Central memory CD8-positive, alpha-beta T cell (primary cell): ENCODE data around the gene THAP3.

Experiments used
- ATAC-seq: fragments of 150-1000 bp; cut with Tn5 transposase; replicated peaks from 2 replicates; pipeline ENCODE4 v1.10.0; 2022; ENCODE audit warnings: mild to moderate bottlenecking, moderate FRiP score, moderate number of reproducible peaks; ENCODE audit not compliant: poor library complexity, severe bottlenecking; ENCODE audit errors: extremely low read depth
- DNase-seq, 2 donors: peaks; one replicate each; pipeline ENCODE4 v3.0.0; 2021; ENCODE audit warnings: low spot score in 2 of 2
- H3K27ac Mint-ChIP-seq: one replicate; pipeline ENCODE4 v1.8.0; 2022; ENCODE audit warnings: low read depth, mild to moderate bottlenecking, moderate library complexity, mixed read lengths
- H3K27me3 Mint-ChIP-seq: one replicate; pipeline ENCODE4 v1.8.0; 2022; ENCODE audit warnings: mixed read lengths
- H3K36me3 Mint-ChIP-seq: one replicate; pipeline ENCODE4 v1.8.0; 2022; ENCODE audit warnings: mild to moderate bottlenecking, moderate library complexity, mixed read lengths; ENCODE audit not compliant: insufficient read depth
- H3K4me1 Mint-ChIP-seq: one replicate; pipeline ENCODE4 v1.8.0; 2022; ENCODE audit warnings: mixed read lengths
- H3K4me3 Mint-ChIP-seq: one replicate; pipeline ENCODE4 v1.8.0; 2022; ENCODE audit warnings: mild to moderate bottlenecking, moderate library complexity, mixed read lengths
- H3K9me3 Mint-ChIP-seq: one replicate; pipeline ENCODE4 v1.8.0; 2022; ENCODE audit warnings: mixed read lengths

The THAP3 gene, protein sequence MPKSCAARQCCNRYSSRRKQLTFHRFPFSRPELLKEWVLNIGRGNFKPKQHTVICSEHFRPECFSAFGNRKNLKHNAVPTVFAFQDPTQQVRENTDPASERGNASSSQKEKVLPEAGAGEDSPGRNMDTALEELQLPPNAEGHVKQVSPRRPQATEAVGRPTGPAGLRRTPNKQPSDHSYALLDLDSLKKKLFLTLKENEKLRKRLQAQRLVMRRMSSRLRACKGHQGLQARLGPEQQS

DNA sequence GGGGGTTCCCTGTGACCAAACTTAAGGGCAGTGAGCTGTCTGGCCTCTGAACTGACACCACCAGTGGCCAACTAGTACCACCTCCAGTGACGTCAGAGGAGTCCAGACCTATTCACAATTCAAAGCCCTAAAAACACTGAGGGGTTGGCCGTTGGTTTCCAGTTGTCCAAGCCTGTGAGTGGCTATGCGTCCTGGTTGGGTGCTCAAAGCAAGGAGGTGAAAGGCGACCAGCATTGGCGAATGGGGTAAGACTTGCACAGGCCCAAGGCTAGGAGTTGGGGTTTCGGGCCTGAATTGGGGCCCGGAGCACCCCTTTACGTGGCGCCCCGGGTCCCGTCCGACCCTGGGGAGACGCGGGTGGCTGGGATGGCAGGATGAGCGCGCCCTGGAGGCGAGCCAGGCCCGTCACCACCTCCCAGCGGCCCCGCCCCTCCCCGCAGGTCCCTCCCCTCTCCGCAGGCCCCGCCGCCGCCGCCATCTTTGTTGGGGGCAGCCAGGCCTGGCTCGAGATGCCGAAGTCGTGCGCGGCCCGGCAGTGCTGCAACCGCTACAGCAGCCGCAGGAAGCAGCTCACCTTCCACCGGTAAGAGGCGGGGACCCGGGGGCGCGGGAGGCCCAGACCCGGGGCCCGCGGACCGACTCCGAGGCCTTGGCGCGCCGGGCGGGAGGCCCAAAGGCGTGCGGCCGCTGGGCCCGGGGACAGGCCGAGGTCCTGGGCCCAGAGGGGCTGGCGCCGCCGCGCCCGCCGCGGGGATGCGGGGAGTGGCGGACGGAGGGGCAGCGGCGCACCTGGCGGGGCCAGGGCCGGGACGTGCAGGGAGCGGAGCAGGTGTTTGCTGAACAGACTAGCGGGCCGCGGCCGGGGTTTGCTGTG lies at the start of gene THAP3:
TSS of gene THAP3 (plus strand) at position 159 of the 874 bp plus-strand sequence. CDS start at position 510, 351 bp downstream.
- Mint-ChIP-seq H3K4me1 (peaks cover 30% of the 10 kb centered on the region), H3K9me3 (no peaks in the 10 kb centered on the region), H3K27ac (peak within 1 kb of the TSS; percentile 81), H3K27me3 (no peaks in the 10 kb centered on the region), H3K4me3 (peak within 1 kb of the TSS; percentile 87), H3K36me3 (peaks cover 22% of the 10 kb centered on the region)
- ATAC-seq, result peak; percentile 97
- peak; percentile 75 to 76 for DNase-seq

DNA sequence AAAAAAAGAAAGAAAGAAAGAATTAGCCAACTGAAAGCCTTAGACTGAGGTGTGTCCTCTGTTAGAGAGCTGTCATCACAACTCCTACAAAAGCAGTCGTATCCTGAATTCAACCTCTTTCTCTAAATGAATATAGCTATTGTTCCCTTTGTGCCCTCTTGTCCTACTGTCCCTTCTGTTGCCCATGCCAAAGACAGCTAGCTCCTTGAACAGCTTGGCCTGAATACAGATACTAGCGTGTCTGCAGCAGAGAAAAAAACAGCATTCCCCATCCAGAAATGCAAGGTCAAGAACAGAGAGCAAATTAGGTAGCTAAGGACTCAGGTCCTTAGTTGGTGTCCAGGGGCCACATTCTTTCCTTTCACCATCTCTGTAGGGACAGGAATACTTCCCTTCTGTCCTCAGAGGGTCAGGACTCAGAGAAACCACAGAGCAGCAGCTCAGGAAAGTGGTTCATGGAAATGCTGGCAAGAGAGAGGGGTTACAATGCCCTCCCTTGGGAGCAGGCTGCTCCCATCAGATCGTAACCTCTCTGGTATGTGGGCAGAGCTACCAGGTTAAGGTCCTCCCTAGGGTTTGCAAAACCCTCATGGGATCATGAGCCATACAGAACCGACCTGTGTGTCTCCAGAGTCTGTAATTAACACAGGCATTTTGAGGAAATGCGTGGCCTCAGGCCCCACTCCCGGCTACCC lies 46.7 kb upstream of the THAP3 start:
- Mint-ChIP-seq H3K9me3 (no peaks in the 10 kb centered on the region), H3K36me3 (peaks cover 10% of the 10 kb centered on the region), H3K27ac (peak overlapping the region; percentile 97), H3K4me1 (peaks cover 36% of the 10 kb centered on the region), H3K4me3 (no peak overlapping the region), H3K27me3 (no peaks in the 10 kb centered on the region)
- ATAC-seq, result no peak
- no peak for DNase-seq

DNA sequence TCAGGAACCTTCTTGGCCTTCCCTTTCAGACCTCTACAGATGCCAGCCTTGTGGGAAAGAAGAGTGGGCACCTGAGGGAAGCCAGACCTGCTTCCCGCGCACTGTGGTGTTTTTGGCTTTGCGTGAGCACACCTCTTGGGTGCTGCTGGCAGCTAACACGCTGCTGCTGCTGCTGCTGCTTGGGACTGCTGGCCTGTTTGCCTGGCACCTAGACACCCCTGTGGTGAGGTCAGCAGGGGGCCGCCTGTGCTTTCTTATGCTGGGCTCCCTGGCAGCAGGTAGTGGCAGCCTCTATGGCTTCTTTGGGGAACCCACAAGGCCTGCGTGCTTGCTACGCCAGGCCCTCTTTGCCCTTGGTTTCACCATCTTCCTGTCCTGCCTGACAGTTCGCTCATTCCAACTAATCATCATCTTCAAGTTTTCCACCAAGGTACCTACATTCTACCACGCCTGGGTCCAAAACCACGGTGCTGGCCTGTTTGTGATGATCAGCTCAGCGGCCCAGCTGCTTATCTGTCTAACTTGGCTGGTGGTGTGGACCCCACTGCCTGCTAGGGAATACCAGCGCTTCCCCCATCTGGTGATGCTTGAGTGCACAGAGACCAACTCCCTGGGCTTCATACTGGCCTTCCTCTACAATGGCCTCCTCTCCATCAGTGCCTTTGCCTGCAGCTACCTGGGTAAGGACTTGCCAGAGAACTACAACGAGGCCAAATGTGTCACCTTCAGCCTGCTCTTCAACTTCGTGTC lies 45.9 kb upstream of the THAP3 start:
- Mint-ChIP-seq H3K27me3 (no peaks in the 10 kb centered on the region), H3K27ac (peak overlapping the region; percentile 97), H3K36me3 (peaks cover 11% of the 10 kb centered on the region), H3K4me3 (peak overlapping the region; percentile 96), H3K4me1 (peaks cover 36% of the 10 kb centered on the region), H3K9me3 (no peaks in the 10 kb centered on the region)
- no peak for ATAC-seq
- no peak for DNase-seq

DNA sequence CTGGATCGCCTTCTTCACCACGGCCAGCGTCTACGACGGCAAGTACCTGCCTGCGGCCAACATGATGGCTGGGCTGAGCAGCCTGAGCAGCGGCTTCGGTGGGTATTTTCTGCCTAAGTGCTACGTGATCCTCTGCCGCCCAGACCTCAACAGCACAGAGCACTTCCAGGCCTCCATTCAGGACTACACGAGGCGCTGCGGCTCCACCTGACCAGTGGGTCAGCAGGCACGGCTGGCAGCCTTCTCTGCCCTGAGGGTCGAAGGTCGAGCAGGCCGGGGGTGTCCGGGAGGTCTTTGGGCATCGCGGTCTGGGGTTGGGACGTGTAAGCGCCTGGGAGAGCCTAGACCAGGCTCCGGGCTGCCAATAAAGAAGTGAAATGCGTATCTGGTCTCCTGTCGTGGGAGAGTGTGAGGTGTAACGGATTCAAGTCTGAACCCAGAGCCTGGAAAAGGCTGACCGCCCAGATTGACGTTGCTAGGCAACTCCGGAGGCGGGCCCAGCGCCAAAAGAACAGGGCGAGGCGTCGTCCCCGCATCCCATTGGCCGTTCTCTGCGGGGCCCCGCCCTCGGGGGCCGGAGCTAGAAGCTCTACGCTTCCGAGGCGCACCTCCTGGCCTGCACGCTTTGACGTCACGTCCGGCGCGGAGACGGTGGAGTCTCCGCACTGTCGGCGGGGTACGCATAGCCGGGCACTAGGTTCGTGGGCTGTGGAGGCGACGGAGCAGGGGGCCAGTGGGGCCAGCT lies 45.1 kb upstream of the THAP3 start, which contains the start of gene ZBTB48:
TSS of gene ZBTB48 (plus strand) at position 621 of the 745 bp plus-strand sequence. CDS start 616 bp downstream, outside the sequence.
- H3K27me3 Mint-ChIP-seq, result no peaks in the 10 kb centered on the region
- peak within 1 kb of the TSS; percentile 96 for H3K4me3 Mint-ChIP-seq
- no peaks in the 10 kb centered on the region for H3K9me3 Mint-ChIP-seq
- peaks cover 11% of the 10 kb centered on the region for H3K36me3 Mint-ChIP-seq
- ATAC-seq (peak; percentile 99), DNase-seq (peak; percentile 89 to 93)
- peak within 1 kb of the TSS; percentile 97 for H3K27ac Mint-ChIP-seq
- H3K4me1 Mint-ChIP-seq, result peaks cover 40% of the 10 kb centered on the region

DNA sequence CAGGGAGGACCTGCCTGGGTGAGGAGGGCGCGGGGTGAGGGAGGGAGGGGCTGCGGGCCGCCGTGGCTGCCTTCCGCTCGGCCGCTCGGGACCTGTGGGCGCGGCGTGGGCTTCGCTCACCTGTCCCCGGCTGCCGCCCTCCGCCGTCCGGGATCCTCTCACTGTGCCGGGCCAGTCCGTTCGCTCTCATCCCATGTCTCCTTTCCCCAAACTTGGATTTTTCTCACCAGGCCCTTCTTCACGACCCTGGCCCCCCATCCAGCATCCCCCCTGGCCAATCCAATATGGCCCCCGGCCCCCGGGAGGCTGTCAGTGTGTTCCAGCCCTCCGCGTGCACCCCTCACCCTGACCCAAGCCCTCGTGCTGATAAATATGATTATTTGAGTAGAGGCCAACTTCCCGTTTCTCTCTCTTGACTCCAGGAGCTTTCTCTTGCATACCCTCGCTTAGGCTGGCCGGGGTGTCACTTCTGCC lies 44.5 kb upstream of the THAP3 start:
- DNase-seq (no peak), ATAC-seq (peak; percentile 34)
- H3K4me3 Mint-ChIP-seq, result peak overlapping the region; percentile 96
- H3K27me3 Mint-ChIP-seq, result no peaks in the 10 kb centered on the region
- H3K9me3 Mint-ChIP-seq, result no peaks in the 10 kb centered on the region
- H3K27ac Mint-ChIP-seq, result peak overlapping the region; percentile 97
- H3K4me1 Mint-ChIP-seq, result peaks cover 46% of the 10 kb centered on the region
- peaks cover 11% of the 10 kb centered on the region for H3K36me3 Mint-ChIP-seq

DNA sequence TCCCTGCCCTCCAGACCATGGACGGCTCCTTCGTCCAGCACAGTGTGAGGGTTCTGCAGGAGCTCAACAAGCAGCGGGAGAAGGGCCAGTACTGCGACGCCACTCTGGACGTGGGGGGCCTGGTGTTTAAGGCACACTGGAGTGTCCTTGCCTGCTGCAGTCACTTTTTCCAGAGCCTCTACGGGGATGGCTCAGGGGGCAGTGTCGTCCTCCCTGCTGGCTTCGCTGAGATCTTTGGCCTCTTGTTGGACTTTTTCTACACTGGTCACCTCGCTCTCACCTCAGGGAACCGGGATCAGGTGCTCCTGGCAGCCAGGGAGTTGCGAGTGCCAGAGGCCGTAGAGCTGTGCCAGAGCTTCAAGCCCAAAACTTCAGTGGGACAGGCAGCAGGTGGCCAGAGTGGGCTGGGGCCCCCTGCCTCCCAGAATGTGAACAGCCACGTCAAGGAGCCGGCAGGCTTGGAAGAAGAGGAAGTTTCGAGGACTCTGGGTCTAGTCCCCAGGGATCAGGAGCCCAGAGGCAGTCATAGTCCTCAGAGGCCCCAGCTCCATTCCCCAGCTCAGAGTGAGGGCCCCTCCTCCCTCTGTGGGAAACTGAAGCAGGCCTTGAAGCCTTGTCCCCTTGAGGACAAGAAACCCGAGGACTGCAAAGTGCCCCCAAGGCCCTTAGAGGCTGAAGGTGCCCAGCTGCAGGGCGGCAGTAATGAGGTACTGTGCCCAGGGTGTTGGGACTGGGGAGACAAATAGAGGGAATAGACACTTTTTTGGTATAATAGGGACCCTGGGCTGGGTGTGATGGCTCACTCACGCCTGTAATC lies 43.9 kb upstream of the THAP3 start:
- DNase-seq (no peak), ATAC-seq (no peak)
- H3K4me1 Mint-ChIP-seq, result peaks cover 47% of the 10 kb centered on the region
- peaks cover 11% of the 10 kb centered on the region for H3K36me3 Mint-ChIP-seq
- H3K27ac Mint-ChIP-seq, result peak overlapping the region; percentile 97
- H3K9me3 Mint-ChIP-seq, result no peaks in the 10 kb centered on the region
- H3K27me3 Mint-ChIP-seq, result no peaks in the 10 kb centered on the region
- peak overlapping the region; percentile 96 for H3K4me3 Mint-ChIP-seq

DNA sequence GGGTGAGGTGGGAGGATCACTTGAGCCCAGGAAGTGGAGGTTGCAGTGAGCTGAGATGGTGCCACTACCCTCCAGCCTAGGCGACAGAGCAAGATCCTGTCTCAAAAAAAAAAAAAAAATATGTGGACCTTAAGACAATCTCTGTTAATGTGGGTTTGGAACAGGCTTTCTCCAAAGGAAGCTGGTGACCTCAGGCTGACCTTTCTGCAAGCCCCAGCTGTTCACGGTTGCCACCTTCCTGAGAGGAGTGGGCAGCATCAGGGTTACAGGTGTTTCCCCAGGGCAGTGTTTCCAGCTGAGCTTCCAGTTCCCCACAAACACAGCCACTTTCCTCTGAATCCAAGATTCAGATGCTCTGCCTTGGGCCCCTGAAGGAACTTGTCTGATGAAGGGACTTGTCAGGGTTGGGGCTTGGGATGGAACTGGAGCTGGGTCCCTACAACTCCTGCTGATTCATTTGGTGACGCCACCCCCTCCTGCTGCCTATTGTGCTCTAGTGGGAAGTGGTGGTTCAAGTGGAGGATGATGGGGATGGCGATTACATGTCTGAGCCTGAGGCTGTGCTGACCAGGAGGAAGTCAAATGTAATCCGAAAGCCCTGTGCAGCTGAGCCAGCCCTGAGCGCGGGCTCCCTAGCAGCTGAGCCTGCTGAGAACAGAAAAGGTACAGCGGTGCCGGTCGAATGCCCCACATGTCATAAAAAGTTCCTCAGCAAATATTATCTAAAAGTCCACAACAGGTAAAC lies 42.9 kb upstream of the THAP3 start:
- peak overlapping the region; percentile 53 for H3K27ac Mint-ChIP-seq
- H3K27me3 Mint-ChIP-seq, result no peaks in the 10 kb centered on the region
- peak overlapping the region; percentile 96 for H3K4me3 Mint-ChIP-seq
- peaks cover 11% of the 10 kb centered on the region for H3K36me3 Mint-ChIP-seq
- DNase-seq (no peak), ATAC-seq (no peak)
- peaks cover 47% of the 10 kb centered on the region for H3K4me1 Mint-ChIP-seq
- no peaks in the 10 kb centered on the region for H3K9me3 Mint-ChIP-seq

DNA sequence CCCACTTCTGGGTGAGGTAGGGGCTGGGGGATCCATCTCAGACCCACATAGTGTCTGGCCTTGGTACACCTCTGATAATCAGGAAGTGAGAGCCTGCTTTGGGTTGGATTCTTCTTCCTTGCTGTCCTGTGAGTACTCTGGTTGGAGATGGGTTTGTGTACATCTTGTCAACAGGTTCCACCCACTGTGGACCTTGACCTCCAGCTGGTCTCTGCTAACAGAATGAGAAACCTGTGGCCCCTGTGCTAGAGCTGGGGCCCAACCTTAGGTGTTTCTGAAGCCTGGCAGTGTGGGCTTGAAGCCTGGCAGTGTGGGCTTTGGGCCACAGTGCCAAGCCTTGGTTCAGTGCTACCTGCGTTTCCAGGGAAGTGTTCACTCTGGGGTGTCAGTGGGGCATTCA lies 42.3 kb upstream of the THAP3 start:
- no peaks in the 10 kb centered on the region for H3K27me3 Mint-ChIP-seq
- ATAC-seq, result no peak
- no peaks in the 10 kb centered on the region for H3K9me3 Mint-ChIP-seq
- H3K4me3 Mint-ChIP-seq, result peak overlapping the region; percentile 96
- peaks cover 47% of the 10 kb centered on the region for H3K4me1 Mint-ChIP-seq
- H3K36me3 Mint-ChIP-seq, result peaks cover 12% of the 10 kb centered on the region
- no peak for DNase-seq
- H3K27ac Mint-ChIP-seq, result peak overlapping the region; percentile 53

DNA sequence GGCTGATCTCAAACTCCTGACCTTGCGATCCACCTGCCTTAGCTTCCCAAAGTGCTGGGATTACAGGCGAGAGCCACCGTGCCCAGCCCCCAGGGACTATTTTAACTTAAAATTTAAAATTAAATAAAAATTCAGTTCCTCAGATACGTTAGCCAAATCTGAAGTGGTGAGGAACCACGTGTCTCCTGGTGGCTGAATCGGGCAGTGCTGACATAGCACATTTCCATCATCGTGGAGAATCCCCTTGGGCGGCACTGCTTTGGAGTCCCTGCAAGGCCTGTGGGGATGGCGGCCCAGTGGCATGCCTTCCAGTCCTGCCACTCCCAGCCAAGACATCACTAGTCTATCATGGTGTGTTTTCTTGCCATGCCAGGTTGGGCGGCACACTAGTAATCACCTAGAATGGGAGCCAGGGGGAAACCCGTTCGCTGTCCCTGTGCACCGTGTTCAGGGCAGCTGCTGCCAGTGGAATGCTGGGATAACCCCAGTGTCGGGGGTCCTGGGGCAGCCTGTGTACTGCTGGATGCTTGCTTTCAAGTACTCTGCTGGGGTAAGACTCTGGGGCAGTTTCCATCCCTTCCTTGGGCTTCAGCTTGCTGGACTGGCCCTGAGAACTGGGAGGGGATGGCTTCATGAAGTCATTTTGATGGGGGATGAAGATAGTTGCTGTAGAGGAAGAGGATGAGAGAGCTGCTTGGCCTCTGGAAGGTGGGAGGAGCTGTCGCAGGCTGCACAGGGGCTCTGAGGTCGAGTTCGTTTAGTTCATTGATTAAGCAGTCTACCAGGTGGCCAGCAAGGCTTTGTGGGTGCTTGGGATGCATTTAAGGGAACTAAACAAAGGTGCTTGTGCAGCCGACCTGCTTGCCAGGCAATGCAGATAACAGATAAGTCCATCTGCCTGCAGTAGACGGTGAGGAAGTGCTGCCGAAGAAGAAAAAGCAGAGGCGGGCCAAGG lies 40.3 kb upstream of the THAP3 start:
- Mint-ChIP-seq H3K27ac (peak overlapping the region; percentile 29), H3K4me3 (no peak overlapping the region), H3K27me3 (no peaks in the 10 kb centered on the region), H3K36me3 (peaks cover 18% of the 10 kb centered on the region), H3K9me3 (no peaks in the 10 kb centered on the region), H3K4me1 (peaks cover 43% of the 10 kb centered on the region)
- ATAC-seq, result no peak
- DNase-seq, result no peak
